Measurements from ENCODE around the gene SERPINA5. TPM values are rescaled to one million over a fixed set of nuclear protein-coding genes. Genes with fewer than 3 reads are reported as not detected.

The SERPINA5 gene
- polyA plus RNA-seq, 1 donor from 2014 or later, result not detected

DNA sequence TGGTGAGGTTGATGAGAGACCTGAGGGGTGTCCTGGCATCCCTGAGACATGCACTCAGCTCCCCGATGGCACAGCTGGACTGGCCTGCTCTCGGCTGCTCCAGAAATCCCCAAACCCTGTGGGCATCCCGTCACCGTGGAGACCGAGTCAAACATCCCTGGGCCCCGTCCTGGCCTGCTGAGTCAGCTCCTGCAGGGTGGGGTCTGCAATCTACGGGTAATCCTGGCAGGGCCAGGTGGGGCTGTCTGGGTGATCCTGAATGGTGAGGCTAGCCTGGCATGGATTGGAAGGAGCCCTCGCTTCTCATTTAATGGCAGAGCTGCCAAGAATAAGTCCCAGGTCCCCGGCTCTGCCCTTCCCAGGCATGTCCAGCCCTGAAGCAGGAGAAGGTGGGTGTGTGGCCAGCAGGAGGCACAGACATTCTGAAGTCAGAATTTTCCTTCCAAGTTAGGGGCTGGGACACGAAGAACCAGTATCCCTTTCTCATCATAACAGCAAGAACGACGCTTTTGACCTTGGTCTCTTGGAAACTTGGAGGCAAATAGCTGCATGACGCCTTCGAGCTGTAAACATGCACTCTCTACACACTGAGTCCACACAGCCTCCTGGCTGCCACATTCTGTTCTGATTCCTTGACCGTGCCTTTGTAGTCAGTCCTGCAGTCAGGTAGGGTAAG is 37.6 kb upstream of the SERPINA5 start:
- TF ChIP-seq, protein P1, sequence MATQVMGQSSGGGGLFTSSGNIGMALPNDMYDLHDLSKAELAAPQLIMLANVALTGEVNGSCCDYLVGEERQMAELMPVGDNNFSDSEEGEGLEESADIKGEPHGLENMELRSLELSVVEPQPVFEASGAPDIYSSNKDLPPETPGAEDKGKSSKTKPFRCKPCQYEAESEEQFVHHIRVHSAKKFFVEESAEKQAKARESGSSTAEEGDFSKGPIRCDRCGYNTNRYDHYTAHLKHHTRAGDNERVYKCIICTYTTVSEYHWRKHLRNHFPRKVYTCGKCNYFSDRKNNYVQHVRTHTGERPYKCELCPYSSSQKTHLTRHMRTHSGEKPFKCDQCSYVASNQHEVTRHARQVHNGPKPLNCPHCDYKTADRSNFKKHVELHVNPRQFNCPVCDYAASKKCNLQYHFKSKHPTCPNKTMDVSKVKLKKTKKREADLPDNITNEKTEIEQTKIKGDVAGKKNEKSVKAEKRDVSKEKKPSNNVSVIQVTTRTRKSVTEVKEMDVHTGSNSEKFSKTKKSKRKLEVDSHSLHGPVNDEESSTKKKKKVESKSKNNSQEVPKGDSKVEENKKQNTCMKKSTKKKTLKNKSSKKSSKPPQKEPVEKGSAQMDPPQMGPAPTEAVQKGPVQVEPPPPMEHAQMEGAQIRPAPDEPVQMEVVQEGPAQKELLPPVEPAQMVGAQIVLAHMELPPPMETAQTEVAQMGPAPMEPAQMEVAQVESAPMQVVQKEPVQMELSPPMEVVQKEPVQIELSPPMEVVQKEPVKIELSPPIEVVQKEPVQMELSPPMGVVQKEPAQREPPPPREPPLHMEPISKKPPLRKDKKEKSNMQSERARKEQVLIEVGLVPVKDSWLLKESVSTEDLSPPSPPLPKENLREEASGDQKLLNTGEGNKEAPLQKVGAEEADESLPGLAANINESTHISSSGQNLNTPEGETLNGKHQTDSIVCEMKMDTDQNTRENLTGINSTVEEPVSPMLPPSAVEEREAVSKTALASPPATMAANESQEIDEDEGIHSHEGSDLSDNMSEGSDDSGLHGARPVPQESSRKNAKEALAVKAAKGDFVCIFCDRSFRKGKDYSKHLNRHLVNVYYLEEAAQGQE (IDR thresholded peaks at IDR 0.05; ENCODE audit: borderline replicate concordance), result no peak
- TF ChIP-seq MXI1 (conservative IDR thresholded peaks at IDR 0.05; ENCODE audit: poor library complexity, severe bottlenecking) (no peak), EZH2 (IDR thresholded peaks at IDR 0.05; ENCODE audit: borderline replicate concordance, insufficient read depth, low read length, poor library complexity, severe bottlenecking) (no peak), SMC3 (conservative IDR thresholded peaks at IDR 0.05; ENCODE audit: poor library complexity) (no peak), RAD21 (conservative IDR thresholded peaks at IDR 0.05) (no peak), POLR2AphosphoS5 (IDR thresholded peaks at IDR 0.05) (no peak), TAF1 (IDR thresholded peaks at IDR 0.05; ENCODE audit: low read depth) (no peak), EP300 (conservative IDR thresholded peaks at IDR 0.05; ENCODE audit: poor library complexity, severe bottlenecking) (no peak)
- TF ChIP-seq, protein P2, sequence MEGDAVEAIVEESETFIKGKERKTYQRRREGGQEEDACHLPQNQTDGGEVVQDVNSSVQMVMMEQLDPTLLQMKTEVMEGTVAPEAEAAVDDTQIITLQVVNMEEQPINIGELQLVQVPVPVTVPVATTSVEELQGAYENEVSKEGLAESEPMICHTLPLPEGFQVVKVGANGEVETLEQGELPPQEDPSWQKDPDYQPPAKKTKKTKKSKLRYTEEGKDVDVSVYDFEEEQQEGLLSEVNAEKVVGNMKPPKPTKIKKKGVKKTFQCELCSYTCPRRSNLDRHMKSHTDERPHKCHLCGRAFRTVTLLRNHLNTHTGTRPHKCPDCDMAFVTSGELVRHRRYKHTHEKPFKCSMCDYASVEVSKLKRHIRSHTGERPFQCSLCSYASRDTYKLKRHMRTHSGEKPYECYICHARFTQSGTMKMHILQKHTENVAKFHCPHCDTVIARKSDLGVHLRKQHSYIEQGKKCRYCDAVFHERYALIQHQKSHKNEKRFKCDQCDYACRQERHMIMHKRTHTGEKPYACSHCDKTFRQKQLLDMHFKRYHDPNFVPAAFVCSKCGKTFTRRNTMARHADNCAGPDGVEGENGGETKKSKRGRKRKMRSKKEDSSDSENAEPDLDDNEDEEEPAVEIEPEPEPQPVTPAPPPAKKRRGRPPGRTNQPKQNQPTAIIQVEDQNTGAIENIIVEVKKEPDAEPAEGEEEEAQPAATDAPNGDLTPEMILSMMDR (IDR thresholded peaks at IDR 0.05; ENCODE audit: poor library complexity, severe bottlenecking), result no peak
- no peak overlapping the region for H3K27ac ChIP-seq (ENCODE audit: low read length)
- H4K20me1 ChIP-seq (ENCODE audit: insufficient read depth), result no peaks in the 10 kb centered on the region
- no peaks in the 10 kb centered on the region for H3K27me3 ChIP-seq (ENCODE audit: insufficient read depth, low read depth, low read length)
- no peak overlapping the region for H3K9ac ChIP-seq (ENCODE audit: low read length)
- no peaks in the 10 kb centered on the region for H3F3A ChIP-seq (ENCODE audit: insufficient read depth, low read length, poor library complexity, severe bottlenecking)
- H3K4me2 ChIP-seq (ENCODE audit: low read length), result no peak overlapping the region
- H3K9me2 ChIP-seq (ENCODE audit: insufficient read depth, low read length), result no peaks in the 10 kb centered on the region
- H3K4me3 ChIP-seq (ENCODE audit: low read length), result no peak overlapping the region
- H3K36me3 ChIP-seq (ENCODE audit: insufficient read depth, low read length), result no peaks in the 10 kb centered on the region
- H3K79me2 ChIP-seq (replicated peaks; ENCODE audit: insufficient read depth, low read length), result no peaks in the 10 kb centered on the region
- H3K9me3 ChIP-seq (ENCODE audit: low read length), result no peaks in the 10 kb centered on the region
- H2AFZ ChIP-seq (ENCODE audit: low read depth, low read length), result no peak overlapping the region

DNA sequence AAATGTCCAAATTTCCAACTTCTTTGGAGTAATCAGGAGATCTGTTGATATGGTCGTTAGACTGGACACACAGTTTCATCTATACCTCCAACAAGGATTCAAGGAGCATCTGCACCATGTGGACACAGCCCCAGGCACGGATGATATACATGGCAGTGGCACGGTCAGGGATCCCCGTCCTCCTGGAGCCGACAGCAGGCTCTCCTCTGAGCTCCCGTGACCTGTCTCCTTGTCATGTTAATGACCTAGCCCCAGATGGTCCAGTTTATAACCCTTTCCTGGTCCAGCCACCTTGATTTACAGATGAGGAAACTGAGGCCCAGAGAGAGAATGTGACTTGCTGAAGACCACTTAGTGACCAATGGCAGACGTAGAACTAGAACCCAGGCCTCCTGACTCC is 36.5 kb upstream of the SERPINA5 start:
- Histone ChIP-seq H3K79me2 (replicated peaks; ENCODE audit: insufficient read depth, low read length) (no peaks in the 10 kb centered on the region), H3K36me3 (ENCODE audit: insufficient read depth, low read length) (no peaks in the 10 kb centered on the region), H3K9ac (ENCODE audit: low read length) (no peak overlapping the region), H3K27ac (ENCODE audit: low read length) (no peak overlapping the region), H3K4me2 (ENCODE audit: low read length) (no peak overlapping the region), H2AFZ (ENCODE audit: low read depth, low read length) (no peak overlapping the region), H3K9me3 (ENCODE audit: low read length) (no peaks in the 10 kb centered on the region), H3K4me3 (ENCODE audit: low read length) (no peak overlapping the region), H3F3A (ENCODE audit: insufficient read depth, low read length, poor library complexity, severe bottlenecking) (no peaks in the 10 kb centered on the region), H3K9me2 (ENCODE audit: insufficient read depth, low read length) (no peaks in the 10 kb centered on the region), H3K27me3 (ENCODE audit: insufficient read depth, low read depth, low read length) (no peaks in the 10 kb centered on the region), H4K20me1 (ENCODE audit: insufficient read depth) (no peaks in the 10 kb centered on the region)
- no peak for TF ChIP-seq EZH2 (IDR thresholded peaks at IDR 0.05; ENCODE audit: borderline replicate concordance, insufficient read depth, low read length, poor library complexity, severe bottlenecking)
- TF ChIP-seq MXI1 (conservative IDR thresholded peaks at IDR 0.05; ENCODE audit: poor library complexity, severe bottlenecking), result no peak
- TF ChIP-seq RAD21 (conservative IDR thresholded peaks at IDR 0.05), result no peak
- TF ChIP-seq POLR2AphosphoS5 (IDR thresholded peaks at IDR 0.05), result no peak
- TF ChIP-seq TAF1 (IDR thresholded peaks at IDR 0.05; ENCODE audit: low read depth), result no peak
- TF ChIP-seq, protein P2 (IDR thresholded peaks at IDR 0.05; ENCODE audit: poor library complexity, severe bottlenecking), result no peak
- TF ChIP-seq EP300 (conservative IDR thresholded peaks at IDR 0.05; ENCODE audit: poor library complexity, severe bottlenecking), result no peak
- TF ChIP-seq, protein P1 (IDR thresholded peaks at IDR 0.05; ENCODE audit: borderline replicate concordance), result no peak
- TF ChIP-seq SMC3 (conservative IDR thresholded peaks at IDR 0.05; ENCODE audit: poor library complexity), result no peak
